Eye (tissue), 1 donor: ENCODE data around the gene TMEM19.
"Not testable (repeated sequence)": the region's sequence is repeated elsewhere in the genome, so short reads cannot be mapped to it uniquely, and the experiment has no call there.

Experiments
- DNase-seq: peaks from one replicate; pipeline ENCODE4 v3.0.0-alpha.2; 2015

TMEM19 gene

DNA sequence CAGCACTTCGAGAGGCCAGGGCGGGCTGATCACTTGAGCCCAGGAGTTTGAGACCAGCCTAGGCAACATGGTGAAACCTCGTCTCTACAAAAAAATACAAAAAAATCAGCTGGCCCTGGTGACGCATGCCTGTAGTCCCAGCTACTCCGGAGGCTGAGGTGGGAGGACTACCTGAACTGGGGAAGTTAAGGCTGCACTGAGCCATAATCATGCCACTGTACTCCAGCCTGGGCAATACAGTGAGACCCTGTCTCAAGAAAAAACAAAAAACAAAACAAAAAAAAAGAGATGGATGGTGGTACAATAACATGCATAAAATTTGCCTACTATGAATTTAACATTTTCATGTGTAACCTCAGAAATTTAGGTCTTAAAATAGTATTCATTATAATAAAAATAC lies 19.6 kb upstream of the TMEM19 start:
- DNase-seq = no peak

DNA sequence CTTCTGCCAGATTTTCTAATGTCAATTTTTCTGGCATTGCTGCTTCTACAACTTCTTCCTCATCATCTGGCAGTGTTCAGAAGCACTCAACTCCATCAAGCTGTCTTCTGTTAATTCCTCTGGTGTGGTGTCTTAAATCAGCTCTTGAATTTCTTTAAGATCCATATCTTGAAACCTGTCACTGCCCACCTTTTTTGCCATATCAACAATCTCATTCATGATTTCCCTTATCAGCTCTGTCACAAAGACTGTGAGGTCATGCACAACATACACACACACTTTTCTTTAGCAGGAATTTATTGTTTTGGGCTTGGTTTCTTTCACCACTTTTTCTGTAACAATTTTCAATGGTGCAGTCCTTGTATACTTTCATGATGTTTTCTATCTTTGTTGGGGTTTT lies 14.6 kb upstream of the TMEM19 start:
- no peak for DNase-seq

DNA sequence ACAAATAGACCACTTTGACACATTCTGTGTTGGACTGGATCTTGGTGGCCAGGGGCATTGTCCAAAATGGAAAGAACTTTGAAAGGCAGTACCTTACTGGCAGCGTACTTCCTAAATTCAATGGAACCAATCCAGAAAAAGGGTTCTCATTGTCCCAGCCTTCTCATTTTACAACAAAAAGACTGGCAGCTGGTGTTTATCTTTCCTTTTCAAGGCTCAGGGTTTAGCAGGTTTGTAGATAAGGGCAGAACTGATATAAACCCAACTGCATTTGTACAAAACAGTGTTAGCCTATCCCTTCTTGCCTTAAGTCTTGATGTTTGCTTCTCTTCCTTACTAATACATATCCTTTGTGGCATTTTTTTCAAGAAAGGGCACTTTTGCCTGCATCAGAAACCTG lies 14.1 kb upstream of the TMEM19 start:
- DNase-seq = no peak

GRCh38 chr12:71682466-71682865 lies 3.4 kb upstream of the TMEM19 start:
- DNase-seq = no peak

DNA sequence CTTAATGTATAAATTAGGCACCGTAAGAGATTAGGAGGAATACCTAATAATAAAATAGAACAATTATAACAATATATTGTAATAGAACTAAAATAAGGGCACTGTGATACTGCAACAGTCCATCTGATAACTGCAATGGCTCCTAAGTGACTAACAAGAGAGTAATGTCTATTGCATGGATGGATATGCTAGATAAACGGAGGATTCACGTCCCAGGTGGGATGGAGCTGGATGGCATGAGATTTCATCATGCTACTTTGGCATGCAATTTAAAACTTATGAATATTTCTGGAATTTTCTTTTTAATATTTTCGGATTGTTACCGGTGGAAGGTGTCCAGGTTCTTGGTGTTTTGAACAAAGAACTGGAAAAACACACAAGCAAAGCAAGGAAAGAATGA lies 2.2 kb upstream of the TMEM19 start:
- no peak for DNase-seq

DNA sequence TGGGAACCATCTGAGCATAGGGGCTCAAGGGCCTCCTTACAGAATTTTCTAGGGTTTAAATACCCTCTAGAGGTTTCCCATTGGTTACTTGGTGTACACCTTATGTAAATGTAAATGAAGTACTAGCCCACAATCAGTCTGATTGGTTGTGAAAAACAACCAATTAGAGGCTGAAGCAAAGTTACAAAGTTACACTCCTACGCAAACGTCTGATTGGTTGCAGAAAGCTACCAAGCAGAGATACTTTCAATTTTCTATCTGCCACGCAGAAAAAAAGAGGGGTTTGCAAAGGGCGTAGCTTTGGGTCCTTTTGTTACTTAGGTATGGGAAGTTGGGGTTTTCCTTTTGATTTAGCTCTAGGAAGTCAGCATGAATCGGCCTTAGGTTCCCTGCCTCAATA lies 1.8 kb upstream of the TMEM19 start:
- DNase-seq = no peak

- no peak for DNase-seq
These were observed 473 bp upstream of the TMEM19 start for GRCh38 chr12:71685312-71685906.

DNA sequence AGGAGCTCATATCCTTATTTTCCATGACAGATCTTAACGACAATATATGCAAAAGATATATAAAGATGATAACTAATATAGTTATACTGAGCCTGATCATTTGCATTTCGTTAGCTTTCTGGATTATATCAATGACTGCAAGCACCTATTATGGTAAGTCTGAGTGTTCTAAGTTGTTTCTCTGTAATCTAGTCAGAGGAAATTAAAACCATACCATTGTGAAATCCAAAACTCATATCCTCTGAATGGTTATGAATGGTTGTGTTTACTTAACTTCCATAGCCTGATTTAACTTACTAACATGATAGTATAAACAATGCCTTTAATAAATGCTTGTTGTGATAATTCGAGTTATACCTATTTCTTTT lies 760 bp downstream of the TMEM19 start:
- DNase-seq = no peak

DNA sequence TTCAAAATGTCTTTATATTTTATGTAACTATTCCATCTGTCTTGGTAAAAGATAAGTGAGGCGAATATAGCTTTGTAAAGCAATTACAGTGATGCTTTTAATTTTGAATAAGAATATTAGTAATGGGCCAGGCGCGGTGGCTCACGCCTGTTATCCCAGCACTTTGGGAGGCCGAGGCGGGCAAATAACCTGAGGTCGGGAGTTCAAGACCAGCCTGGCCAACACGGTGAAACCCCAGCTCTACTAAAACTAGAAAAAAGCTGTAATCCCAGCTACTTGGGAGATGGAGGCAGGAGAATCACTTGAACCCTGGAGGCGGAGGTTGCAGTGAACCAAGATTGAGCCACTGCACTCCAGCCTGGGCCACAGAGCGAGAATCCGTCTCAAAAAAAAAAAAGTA lies 1.3 kb downstream of the TMEM19 start:
- DNase-seq = not testable (repeated sequence)

DNA sequence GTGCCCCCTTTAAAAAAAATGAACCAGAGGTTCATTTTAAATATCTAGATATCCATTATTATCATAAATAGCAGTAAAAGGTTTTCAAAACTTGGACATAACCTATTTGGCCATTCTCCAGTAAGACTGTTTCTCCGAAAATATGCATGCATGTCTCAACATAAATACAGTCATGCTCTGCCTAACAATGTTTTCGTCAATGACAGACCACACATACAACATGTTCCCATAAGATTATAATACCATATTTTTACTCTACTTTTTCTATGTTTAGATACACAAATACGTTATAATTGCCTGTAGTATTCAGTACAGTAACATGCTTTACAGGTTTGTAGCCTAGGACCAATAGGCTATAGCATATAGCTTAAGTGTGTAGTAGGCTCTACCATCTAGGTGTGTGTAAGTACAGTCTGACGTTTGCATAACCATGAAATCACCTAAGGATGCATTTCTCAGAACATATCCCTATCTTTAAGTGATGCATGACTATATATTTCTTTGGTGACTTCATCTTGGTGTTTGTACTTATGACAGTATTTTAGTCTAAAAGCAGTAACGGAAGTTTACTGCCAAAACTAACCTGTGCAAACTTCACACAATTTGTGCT lies 3.2 kb downstream of the TMEM19 start:
- DNase-seq = no peak

GRCh38 chr12:71691504-71692129 lies 5.7 kb downstream of the TMEM19 start:
- no peak for DNase-seq

GRCh38 chr12:71693126-71693525 lies 7.2 kb downstream of the TMEM19 start:
- DNase-seq = no peak

GRCh38 chr12:71693651-71694050 lies 7.8 kb downstream of the TMEM19 start:
- not testable (repeated sequence) for DNase-seq

GRCh38 chr12:71694099-71694820 lies 8.4 kb downstream of the TMEM19 start:
- no peak for DNase-seq

- no peak for DNase-seq
These were observed 9.9 kb downstream of the TMEM19 start for GRCh38 chr12:71695782-71696181.

DNA sequence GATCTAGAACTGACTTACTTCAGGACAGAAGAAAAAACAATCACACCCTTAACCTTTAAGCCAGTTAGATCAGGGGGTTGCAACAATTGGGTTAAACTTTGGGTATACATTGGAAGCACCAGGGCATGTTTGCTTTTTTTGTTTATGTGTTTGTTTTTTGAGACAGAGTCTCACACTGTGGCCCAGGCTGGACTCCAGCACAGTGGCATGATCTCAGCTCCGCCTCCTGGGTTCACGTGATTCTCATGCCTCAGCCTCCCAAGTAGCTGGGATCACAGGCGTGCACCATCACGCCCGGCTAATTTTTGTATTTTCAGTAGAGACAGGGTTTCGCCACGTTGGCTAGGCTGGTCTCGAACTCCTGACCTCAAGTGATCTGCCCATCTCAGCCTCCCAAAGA lies 16.3 kb downstream of the TMEM19 start:
- not testable (repeated sequence) for DNase-seq

GRCh38 chr12:71702590-71702989 lies 16.7 kb downstream of the TMEM19 start:
- no peak for DNase-seq

DNA sequence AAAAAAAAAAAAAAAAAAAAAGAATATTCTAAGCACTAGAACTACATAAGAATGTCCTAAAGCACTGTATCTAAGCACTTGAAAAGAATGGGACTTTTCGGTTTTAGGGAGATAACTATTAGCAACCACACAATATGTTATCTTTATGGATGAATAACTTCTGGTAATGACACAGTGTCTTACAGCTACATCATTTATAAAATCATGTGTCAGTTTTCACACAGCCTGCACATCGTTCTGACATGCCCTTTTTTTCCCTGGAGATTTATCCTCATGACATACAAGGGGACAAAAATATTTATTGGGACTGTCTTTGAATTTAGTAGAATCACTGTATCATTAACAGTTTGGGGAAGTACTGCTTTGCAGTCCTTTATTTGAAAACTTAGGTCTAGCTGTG lies 17.3 kb downstream of the TMEM19 start:
- DNase-seq = peak; percentile 80

DNA sequence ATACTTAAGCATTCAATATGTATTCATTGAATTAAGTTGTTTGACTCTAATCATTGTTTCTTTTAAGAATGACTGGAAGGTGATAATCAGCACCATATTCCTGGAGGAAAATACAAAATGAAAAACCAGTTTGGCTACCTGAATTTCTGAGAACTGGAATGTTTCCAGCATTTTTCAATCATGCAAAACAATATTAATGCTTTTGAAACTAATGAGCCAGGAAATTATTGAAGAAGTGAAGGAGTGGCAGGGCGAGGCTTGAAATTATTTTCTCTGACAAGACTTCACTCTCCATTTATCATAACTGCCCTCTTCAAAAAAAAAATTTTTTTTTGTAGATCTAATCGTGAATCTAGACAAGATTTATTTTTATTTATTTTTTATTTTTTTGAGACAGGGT lies 19.0 kb downstream of the TMEM19 start:
- DNase-seq = no peak

GRCh38 chr12:71708658-71709057 lies 22.8 kb downstream of the TMEM19 start:
- no peak for DNase-seq

- no peak for DNase-seq
These were observed 24.6 kb downstream of the TMEM19 start for GRCh38 chr12:71710276-71711125.

DNA sequence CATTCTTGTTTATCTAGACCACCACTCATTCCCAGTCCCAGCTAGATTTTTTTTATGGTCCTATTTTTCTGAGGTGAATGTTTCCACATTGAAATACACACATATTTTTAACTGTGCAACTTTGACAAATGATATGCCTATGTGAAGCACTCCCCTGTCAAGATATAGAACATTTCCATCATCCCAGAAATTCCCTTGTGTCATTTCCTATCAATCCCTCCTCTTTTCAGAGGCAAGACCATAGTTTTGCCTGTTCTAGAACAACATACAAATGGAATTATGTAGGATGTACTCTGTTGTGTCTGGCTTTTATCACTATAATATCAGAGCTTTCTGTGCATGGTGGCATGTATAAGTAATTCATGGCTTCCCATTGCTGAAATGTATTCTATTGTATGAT lies 32.7 kb downstream of the TMEM19 start:
- DNase-seq = no peak
